H9 (cell line): ENCODE measurements around the gene TTC7B. TPM values are rescaled to one million over a fixed set of nuclear protein-coding genes. Genes with fewer than 3 reads are reported as not detected.

Experiments used
- DNase-seq: peaks from one replicate; pipeline ENCODE4 v3.0.0-alpha.2; 2017
- H2AFZ ChIP-seq: one replicate; pipeline ENCODE4 v1.6.1; 2013; ENCODE audit warnings: mild to moderate bottlenecking, low read length, control low read depth, moderate library complexity
- H2AK5ac ChIP-seq: 2 replicates; pipeline ENCODE4 v1.6.1; 2013; ENCODE audit warnings: low read length, control low read depth, mixed read lengths; ENCODE audit not compliant: insufficient read length
- H2BK120ac ChIP-seq: one replicate; pipeline ENCODE4 v1.6.1; 2013; ENCODE audit warnings: low read depth, mild to moderate bottlenecking, low read length, control low read depth, inconsistent platforms; ENCODE audit not compliant: poor library complexity, severe bottlenecking
- H2BK12ac ChIP-seq: 2 replicates; pipeline ENCODE4 v1.6.1; 2013; ENCODE audit warnings: low read length, control low read depth, mixed read lengths, low read depth; ENCODE audit not compliant: insufficient read length
- H2BK15ac ChIP-seq: 2 replicates; pipeline ENCODE4 v1.6.1; 2013; ENCODE audit warnings: low read depth, low read length, control low read depth
- H2BK20ac ChIP-seq: one replicate; pipeline ENCODE4 v1.6.1; 2013; ENCODE audit warnings: low read depth, mild to moderate bottlenecking, low read length, control low read depth, inconsistent platforms; ENCODE audit not compliant: poor library complexity, severe bottlenecking
- H2BK5ac ChIP-seq: 2 replicates; pipeline ENCODE4 v1.6.1; 2013; ENCODE audit warnings: low read length, control low read depth, mixed read lengths; ENCODE audit not compliant: insufficient read length
- H3K14ac ChIP-seq: 2 replicates; pipeline ENCODE4 v1.6.1; 2013; ENCODE audit warnings: low read length, control low read depth; ENCODE audit not compliant: insufficient read depth
- H3K18ac ChIP-seq: 2 replicates; pipeline ENCODE4 v1.6.1; 2013; ENCODE audit warnings: low read depth, mild to moderate bottlenecking, mixed read lengths, low read length, control low read depth; ENCODE audit not compliant: insufficient read length
- H3K23ac ChIP-seq: 2 replicates; pipeline ENCODE4 v1.6.1; 2013; ENCODE audit warnings: low read length, control low read depth, mixed read lengths, low read depth; ENCODE audit not compliant: insufficient read length
- H3K23me2 ChIP-seq: 2 replicates; pipeline ENCODE4 v1.6.1; 2013; ENCODE audit warnings: low read depth, mild to moderate bottlenecking, mixed read lengths, low read length, control low read depth; ENCODE audit not compliant: insufficient read length, poor library complexity, severe bottlenecking
- H3K27ac ChIP-seq: 2 replicates; pipeline ENCODE4 v1.5.1; 2013; ENCODE audit warnings: low read length, control low read depth, mixed read lengths, low read depth; ENCODE audit not compliant: insufficient read length
- H3K27me3 ChIP-seq: 2 replicates; pipeline ENCODE4 v1.6.1; 2013; ENCODE audit warnings: low read length, control low read depth, inconsistent platforms; ENCODE audit not compliant: insufficient read depth
- H3K4ac ChIP-seq: 2 replicates; pipeline ENCODE4 v1.6.1; 2013; ENCODE audit warnings: low read depth, mild to moderate bottlenecking, control low read depth, inconsistent platforms, low read length, moderate library complexity
- H3K4me1 ChIP-seq: 2 replicates; pipeline ENCODE4 v1.6.1; 2013; ENCODE audit warnings: low read length, control low read depth, inconsistent platforms; ENCODE audit not compliant: insufficient read depth
- H3K4me2 ChIP-seq: 2 replicates; pipeline ENCODE4 v1.6.1; 2013; ENCODE audit warnings: low read length, control low read depth, mixed read lengths; ENCODE audit not compliant: insufficient read length, insufficient read depth
- H3K56ac ChIP-seq: 2 replicates; pipeline ENCODE4 v1.6.1; 2013; ENCODE audit warnings: low read depth, mild to moderate bottlenecking, mixed read lengths, low read length, control low read depth; ENCODE audit not compliant: insufficient read length
- H3K79me1 ChIP-seq: 2 replicates; pipeline ENCODE4 v1.6.1; 2013; ENCODE audit warnings: low read depth, mild to moderate bottlenecking, moderate library complexity, low read length, control low read depth, inconsistent platforms; ENCODE audit not compliant: insufficient read depth, poor library complexity, severe bottlenecking
- H3K79me2 ChIP-seq: 2 replicates; pipeline ENCODE4 v1.6.1; 2013; ENCODE audit warnings: low read length, control low read depth, inconsistent platforms; ENCODE audit not compliant: insufficient read depth
- H3K9ac ChIP-seq: 2 replicates; pipeline ENCODE4 v1.6.1; 2013; ENCODE audit warnings: low read length, control low read depth, mixed read lengths; ENCODE audit not compliant: insufficient read length; ENCODE audit errors: extremely low read depth
- H3K9me3 ChIP-seq: one replicate; pipeline ENCODE4 v1.6.1; 2013; ENCODE audit warnings: low read depth, low read length, inconsistent platforms; ENCODE audit not compliant: control insufficient read depth
- H3T11ph ChIP-seq: one replicate; pipeline ENCODE4 v1.6.1; 2013; ENCODE audit warnings: mild to moderate bottlenecking, low read length, control low read depth, inconsistent platforms
- H4K20me1 ChIP-seq: one replicate; pipeline ENCODE4 v1.6.1; 2013; ENCODE audit not compliant: control insufficient read depth, insufficient read length, insufficient read depth
- H4K5ac ChIP-seq: 2 replicates; pipeline ENCODE4 v1.6.1; 2013; ENCODE audit warnings: low read depth, mild to moderate bottlenecking, mixed read lengths, low read length, control low read depth; ENCODE audit not compliant: insufficient read length
- H4K8ac ChIP-seq: replicated peaks from 2 replicates; pipeline ENCODE4 v1.6.1; 2013; ENCODE audit warnings: low read length, control low read depth, mixed read lengths, low read depth; ENCODE audit not compliant: insufficient read length
- H4K91ac ChIP-seq: 2 replicates; pipeline ENCODE4 v1.6.1; 2013; ENCODE audit warnings: low read depth, mild to moderate bottlenecking, moderate library complexity, mixed read lengths, low read length, control low read depth; ENCODE audit not compliant: insufficient read length
- H3K27ac Mint-ChIP-seq, 3 experiments: 2 replicates in 2 of 3; 3 replicates in 1 of 3; pipeline ENCODE4 v1.8.0; 2020 to 2021; ENCODE audit warnings: mixed read lengths in 3 of 3, mild to moderate bottlenecking in 1 of 3, moderate library complexity in 1 of 3
- H3K27me3 Mint-ChIP-seq: 2 replicates; pipeline ENCODE4 v1.8.0; 2021; ENCODE audit warnings: low read depth, mild to moderate bottlenecking, moderate library complexity, mixed read lengths
- H3K36me3 Mint-ChIP-seq, 3 experiments: 2 replicates in 2 of 3; 3 replicates in 1 of 3; pipeline ENCODE4 v1.8.0; 2020 to 2021; ENCODE audit warnings: low read depth in 3 of 3, mixed read lengths in 3 of 3; ENCODE audit not compliant: insufficient read depth in 1 of 3
- H3K4me1 Mint-ChIP-seq, 2 experiments: 2 replicates each; pipeline ENCODE4 v1.8.0; 2020; ENCODE audit warnings: mixed read lengths in 2 of 2
- H3K4me3 Mint-ChIP-seq, 2 experiments: 2 replicates in 1 of 2; 3 replicates in 1 of 2; pipeline ENCODE4 v1.8.0; 2020 to 2021; ENCODE audit warnings: mild to moderate bottlenecking in 2 of 2, mixed read lengths in 2 of 2, moderate library complexity in 1 of 2
- H3K9me3 Mint-ChIP-seq, 2 experiments: 2 replicates in 1 of 2; 3 replicates in 1 of 2; pipeline ENCODE4 v1.8.0; 2020; ENCODE audit warnings: mild to moderate bottlenecking in 2 of 2, mixed read lengths in 2 of 2, moderate library complexity in 1 of 2
- WGBS: extraction: QIAGEN DNeasy Blood & Tissue Kit; methylation state at CpG from one replicate; pipeline ENCODE4 v1.1.7; 2013; ENCODE audit warnings: missing lambda C conversion rate, low lambda C conversion rate, mixed read lengths; ENCODE audit not compliant: insufficient read length; ENCODE audit errors: extremely low coverage; 5-methylcytosine and 5-hydroxymethylcytosine counted together
- total RNA-seq: library from RNA; stranded (reverse); gene quantifications from 2 replicates; pipeline ENCODE4 v1.2.1, GENCODE V29; 2021
- TF ChIP-seq, protein P1 (sequence below): fragments of 200-600 bp; sonication (generic); conservative IDR thresholded peaks from 3 replicates; pipeline ENCODE4 v1.8.0; 2021; ENCODE audit warnings: antibody characterized with exemption, mild to moderate bottlenecking

The TTC7B gene
- total RNA-seq, 1 experiment from 2014 or later: 33.7 TPM

DNA sequence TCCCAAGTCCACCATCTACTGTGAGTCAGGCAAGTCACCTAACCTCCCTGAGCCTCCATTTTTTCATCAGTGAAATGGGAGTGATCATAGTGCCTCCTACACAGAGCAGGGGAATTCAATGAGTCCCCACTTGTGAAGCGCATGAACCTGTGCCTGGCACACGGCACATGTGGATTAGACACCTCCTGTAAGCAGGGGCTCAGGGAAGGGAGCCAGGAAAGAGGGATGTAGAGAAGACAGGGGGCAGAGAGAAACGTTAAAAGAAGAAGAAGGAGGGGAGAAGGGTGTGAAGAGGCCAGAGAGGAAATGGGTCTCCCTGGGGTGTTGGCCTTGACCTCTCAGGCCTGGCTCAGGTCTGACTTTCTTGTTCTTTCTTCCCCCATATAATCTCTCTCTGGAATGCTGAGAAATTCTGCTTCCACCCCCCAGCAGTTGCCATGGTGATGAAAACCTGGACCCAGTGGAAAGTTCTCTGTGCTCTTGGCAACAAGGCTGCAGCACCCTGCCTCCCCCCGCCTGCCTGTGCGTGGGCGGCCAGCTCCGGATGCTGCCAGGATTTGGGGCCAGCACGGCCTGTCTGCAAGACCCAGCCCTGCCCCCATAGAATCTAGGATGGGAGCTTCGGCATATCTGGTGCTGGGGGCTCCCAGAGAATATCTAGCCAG is 324.9 kb downstream of the TTC7B start:
- Mint-ChIP-seq H3K9me3 (no peaks in the 10 kb centered on the region; a peak in 1 of 5 replicates), H3K27ac (no peak overlapping the region), H3K4me1 (peaks cover 25% of the 10 kb centered on the region in 2 experiments), H3K36me3 (peaks cover 0 to 3% (median 0%) of the 10 kb centered on the region in 3 experiments; a peak in 2 of 7 replicates), H3K4me3 (no peak overlapping the region), H3K27me3 (no peaks in the 10 kb centered on the region; the same call in none of the 2 replicates)
- no peak overlapping the region for H2AK5ac ChIP-seq
- TF ChIP-seq, protein P1, sequence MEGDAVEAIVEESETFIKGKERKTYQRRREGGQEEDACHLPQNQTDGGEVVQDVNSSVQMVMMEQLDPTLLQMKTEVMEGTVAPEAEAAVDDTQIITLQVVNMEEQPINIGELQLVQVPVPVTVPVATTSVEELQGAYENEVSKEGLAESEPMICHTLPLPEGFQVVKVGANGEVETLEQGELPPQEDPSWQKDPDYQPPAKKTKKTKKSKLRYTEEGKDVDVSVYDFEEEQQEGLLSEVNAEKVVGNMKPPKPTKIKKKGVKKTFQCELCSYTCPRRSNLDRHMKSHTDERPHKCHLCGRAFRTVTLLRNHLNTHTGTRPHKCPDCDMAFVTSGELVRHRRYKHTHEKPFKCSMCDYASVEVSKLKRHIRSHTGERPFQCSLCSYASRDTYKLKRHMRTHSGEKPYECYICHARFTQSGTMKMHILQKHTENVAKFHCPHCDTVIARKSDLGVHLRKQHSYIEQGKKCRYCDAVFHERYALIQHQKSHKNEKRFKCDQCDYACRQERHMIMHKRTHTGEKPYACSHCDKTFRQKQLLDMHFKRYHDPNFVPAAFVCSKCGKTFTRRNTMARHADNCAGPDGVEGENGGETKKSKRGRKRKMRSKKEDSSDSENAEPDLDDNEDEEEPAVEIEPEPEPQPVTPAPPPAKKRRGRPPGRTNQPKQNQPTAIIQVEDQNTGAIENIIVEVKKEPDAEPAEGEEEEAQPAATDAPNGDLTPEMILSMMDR: no peak
- H3K4ac ChIP-seq: no peak overlapping the region
- H3K79me2 ChIP-seq: no peaks in the 10 kb centered on the region; the same call in 1 of the 2 replicates
- no peak overlapping the region for H3K56ac ChIP-seq
- no peaks in the 10 kb centered on the region; the same call in 1 of the 2 replicates for H3K4me1 ChIP-seq
- H2AFZ ChIP-seq: no peak overlapping the region
- no peak overlapping the region for H4K5ac ChIP-seq
- H3K9me3 ChIP-seq: no peaks in the 10 kb centered on the region
- no peak overlapping the region for H4K91ac ChIP-seq
- DNase-seq: no peak
- no peak overlapping the region for H3T11ph ChIP-seq
- no peak overlapping the region for H3K14ac ChIP-seq
- H2BK20ac ChIP-seq: no peak overlapping the region
- no peak overlapping the region for H3K4me2 ChIP-seq
- no peaks in the 10 kb centered on the region for H3K27me3 ChIP-seq
- H3K18ac ChIP-seq: no peak overlapping the region
- H2BK120ac ChIP-seq: no peak overlapping the region
- H3K27ac ChIP-seq: no peak overlapping the region
- no peaks in the 10 kb centered on the region for H4K20me1 ChIP-seq
- H3K79me1 ChIP-seq: no peaks in the 10 kb centered on the region
- H3K23me2 ChIP-seq: no peaks in the 10 kb centered on the region
- no peak overlapping the region for H2BK12ac ChIP-seq
- no CpG with 5 or more reads among the region's 9 CpGs for WGBS
- no peak overlapping the region for H2BK15ac ChIP-seq
- H2BK5ac ChIP-seq: no peak overlapping the region
- H3K9ac ChIP-seq: no peak overlapping the region
- H4K8ac ChIP-seq: no peak overlapping the region
- no peak overlapping the region for H3K23ac ChIP-seq
